Progenitor cell of endocrine pancreas (in vitro differentiated cells): Measurements from ENCODE around the gene SPTLC1. TPM values are rescaled to one million over a fixed set of nuclear protein-coding genes. Genes with fewer than 3 reads are reported as not detected.
A peak's percentile ranks its signal among the peaks of the same experiment; 100 is the strongest.
"Not testable (repeated sequence)": the region's sequence is repeated elsewhere in the genome, so short reads cannot be mapped to it uniquely, and the experiment has no call there.

Source experiments
- DNase-seq: peaks from one replicate; pipeline ENCODE4 v3.0.0; 2021; ENCODE audit warnings: low spot score; ENCODE audit not compliant: unreplicated experiment
- H3K27ac Mint-ChIP-seq: 2 replicates; pipeline ENCODE4 v1.8.0; 2021; ENCODE audit warnings: mild to moderate bottlenecking, moderate library complexity, mixed read lengths
- H3K27me3 Mint-ChIP-seq: 2 replicates; pipeline ENCODE4 v1.8.0; 2021; ENCODE audit warnings: mixed read lengths
- H3K36me3 Mint-ChIP-seq: 2 replicates; pipeline ENCODE4 v1.8.0; 2022; ENCODE audit warnings: mixed read lengths; ENCODE audit not compliant: insufficient read depth
- H3K4me1 Mint-ChIP-seq: 2 replicates; pipeline ENCODE4 v1.8.0; 2021; ENCODE audit warnings: low read depth, mixed read lengths
- H3K4me3 Mint-ChIP-seq: 2 replicates; pipeline ENCODE4 v1.8.0; 2021; ENCODE audit warnings: low read depth, mild to moderate bottlenecking, moderate library complexity, mixed read lengths
- H3K9me3 Mint-ChIP-seq: 2 replicates; pipeline ENCODE4 v1.8.0; 2021; ENCODE audit warnings: low read depth, mixed read lengths
- CTCF ChIP-seq: fragments of 200-600 bp; sonication (generic); IDR thresholded peaks from one replicate; pipeline ENCODE4 v1.5.0; 2021; ENCODE audit warnings: antibody characterized with exemption, mild to moderate bottlenecking; ENCODE audit not compliant: unreplicated experiment
- total RNA-seq: library from RNA; stranded (reverse); gene quantifications from 2 replicates; pipeline ENCODE4 v1.2.1, GENCODE V29; 2021

SPTLC1 gene
- total RNA-seq, 1 donor from 2014 or later: 68.8 TPM

- Mint-ChIP-seq H3K36me3 (no peaks in the 10 kb centered on the region), H3K4me1 (no peaks in the 10 kb centered on the region), H3K4me3 (no peak overlapping the region), H3K27ac (no peak overlapping the region), H3K27me3 (no peaks in the 10 kb centered on the region), H3K9me3 (peaks cover 3% of the 10 kb centered on the region)
- no peak for DNase-seq
- TF ChIP-seq CTCF: no peak
Measured at GRCh38 chr9:92159058-92159457, 43.8 kb upstream of the SPTLC1 start.

GRCh38 chr9:92158097-92158601 lies 42.9 kb upstream of the SPTLC1 start:
- H3K4me3 Mint-ChIP-seq: no peak overlapping the region
- no peaks in the 10 kb centered on the region for H3K36me3 Mint-ChIP-seq
- peaks cover 3% of the 10 kb centered on the region for H3K9me3 Mint-ChIP-seq
- H3K4me1 Mint-ChIP-seq: no peaks in the 10 kb centered on the region
- no peak for DNase-seq
- no peak overlapping the region for H3K27ac Mint-ChIP-seq
- no peak for TF ChIP-seq CTCF
- no peaks in the 10 kb centered on the region for H3K27me3 Mint-ChIP-seq

- not testable (repeated sequence) for H3K9me3 Mint-ChIP-seq, H3K4me1 Mint-ChIP-seq, H3K27me3 Mint-ChIP-seq, H3K27ac Mint-ChIP-seq, DNase-seq, H3K4me3 Mint-ChIP-seq, H3K36me3 Mint-ChIP-seq
Measured at GRCh38 chr9:92155736-92156135, 40.5 kb upstream of the SPTLC1 start.

- no peak overlapping the region for H3K27ac Mint-ChIP-seq
Measured at GRCh38 chr9:92155221-92155620, 40.0 kb upstream of the SPTLC1 start.

GRCh38 chr9:92153466-92154415 lies 38.5 kb upstream of the SPTLC1 start:
- H3K27ac Mint-ChIP-seq, H3K27me3 Mint-ChIP-seq, H3K36me3 Mint-ChIP-seq, H3K9me3 Mint-ChIP-seq, H3K4me1 Mint-ChIP-seq, DNase-seq, H3K4me3 Mint-ChIP-seq: not testable (repeated sequence)

More at GRCh38 chr9:92155221-92155620, 40.0 kb upstream of the SPTLC1 start:
- no peak for TF ChIP-seq CTCF
- Mint-ChIP-seq H3K36me3 (no peaks in the 10 kb centered on the region), H3K4me3 (no peak overlapping the region), H3K4me1 (peaks cover 4% of the 10 kb centered on the region), H3K9me3 (peaks cover under 1% of the 10 kb centered on the region), H3K27me3 (no peaks in the 10 kb centered on the region)
- DNase-seq: no peak

- Mint-ChIP-seq H3K27me3 (no peaks in the 10 kb centered on the region), H3K4me3 (no peak overlapping the region), H3K27ac (peak overlapping the region; percentile 23), H3K4me1 (peaks cover 9% of the 10 kb centered on the region), H3K9me3 (no peaks in the 10 kb centered on the region), H3K36me3 (no peaks in the 10 kb centered on the region)
- TF ChIP-seq CTCF: no peak
- DNase-seq: no peak
Measured at GRCh38 chr9:92151691-92152393, 36.6 kb upstream of the SPTLC1 start.

- H3K27ac Mint-ChIP-seq, H3K36me3 Mint-ChIP-seq, H3K9me3 Mint-ChIP-seq, H3K4me3 Mint-ChIP-seq, H3K4me1 Mint-ChIP-seq, DNase-seq, H3K27me3 Mint-ChIP-seq: not testable (repeated sequence)
Measured at GRCh38 chr9:92150501-92151470, 35.6 kb upstream of the SPTLC1 start.
